H1 (cell line): Measurements from ENCODE around the gene ELOVL3. TPM values are rescaled to one million over a fixed set of nuclear protein-coding genes. Genes with fewer than 3 reads are reported as not detected.

Experiments
- CTCF ChIA-PET: fragments of 300-600 bp; sonication (Branson Sonifier 250); formaldehyde crosslinking; loops from one replicate; lab custom pipeline; 2021; ENCODE audit not compliant: partially characterized antibody; lab: Charles Lee
- POLR2A ChIA-PET: fragments of 300-600 bp; sonication (Branson Sonifier 250); formaldehyde crosslinking; loops from one replicate; lab custom pipeline; 2021; ENCODE audit warnings: inconsistent platforms; ENCODE audit not compliant: partially characterized antibody; lab: Charles Lee
- DNase-seq, 2 experiments: peaks; one replicate each; pipeline versions ENCODE4 v3.0.0 to v3.0.0-alpha.2; 2010 to 2022; ENCODE audit warnings: low spot score in 2 of 2, low read depth in 1 of 2, mixed read lengths in 1 of 2
- FAIRE-seq: peaks from 2 replicates; lab custom pipeline; 2011; peaks lifted over from hg19 to GRCh38; lab: Jason Lieb, UNC
- H2AFZ ChIP-seq: 2 replicates; pipeline ENCODE4 v1.8.1; 2012; ENCODE audit warnings: low read length, inconsistent platforms
- H2AK5ac ChIP-seq: 2 replicates; pipeline ENCODE4 v1.6.1; 2013; ENCODE audit warnings: low read depth, low read length
- H2BK120ac ChIP-seq: replicated peaks from 2 replicates; pipeline ENCODE3; 2013; ENCODE audit warnings: low read depth, low read length, inconsistent platforms
- H2BK12ac ChIP-seq: 2 replicates; pipeline ENCODE4 v1.6.1; 2013; ENCODE audit warnings: low read depth, low read length
- H2BK15ac ChIP-seq: 2 replicates; pipeline ENCODE4 v1.6.1; 2013; ENCODE audit warnings: low read length
- H2BK20ac ChIP-seq: 2 replicates; pipeline ENCODE4 v1.6.1; 2013; ENCODE audit warnings: low read length
- H2BK5ac ChIP-seq: 2 replicates; pipeline ENCODE4 v1.6.1; 2013; ENCODE audit warnings: low read depth, low read length
- H3K14ac ChIP-seq: 2 replicates; pipeline ENCODE4 v1.6.1; 2013; ENCODE audit warnings: inconsistent platforms; ENCODE audit not compliant: insufficient read length
- H3K18ac ChIP-seq: 2 replicates; pipeline ENCODE4 v1.6.1; 2013; ENCODE audit warnings: low read length; ENCODE audit errors: extremely low read depth
- H3K23ac ChIP-seq: 2 replicates; pipeline ENCODE4 v1.6.1; 2013; ENCODE audit warnings: inconsistent platforms; ENCODE audit not compliant: insufficient read length
- H3K23me2 ChIP-seq: 2 replicates; pipeline ENCODE4 v1.6.1; 2013; ENCODE audit warnings: low read depth, low read length
- H3K27ac ChIP-seq: 2 replicates; pipeline ENCODE4 v1.6.1; 2011; ENCODE audit warnings: low read depth, low read length, inconsistent platforms
- H3K27me3 ChIP-seq, 4 experiments: replicated peaks in 1 of 4; 1 replicate in 1 of 4; 2 replicates in 3 of 4; pipeline versions ENCODE4 v1.6.1 to v1.8.1; 2011 to 2013; ENCODE audit warnings: low read length in 3 of 4, mild to moderate bottlenecking in 3 of 4, inconsistent platforms in 2 of 4, mixed read lengths in 2 of 4, moderate library complexity in 1 of 4; ENCODE audit not compliant: control insufficient read depth in 3 of 4, insufficient read depth in 3 of 4; ENCODE audit errors: extremely low read depth in 1 of 4
- H3K36me3 ChIP-seq, 4 experiments: 2 replicates each; pipeline versions ENCODE4 v1.6.1 to v1.8.1; 2011 to 2013; ENCODE audit warnings: mild to moderate bottlenecking in 4 of 4, low read length in 3 of 4, moderate library complexity in 2 of 4, control low read depth in 1 of 4, inconsistent platforms in 1 of 4; ENCODE audit not compliant: insufficient read depth in 4 of 4, control insufficient read depth in 2 of 4
- H3K4ac ChIP-seq: replicated peaks from 2 replicates; pipeline ENCODE3; 2013; ENCODE audit warnings: low read length, low read depth, mixed read lengths, inconsistent platforms; ENCODE audit not compliant: insufficient read length
- H3K4me1 ChIP-seq, 4 experiments: replicated peaks in 1 of 4; 1 replicate in 1 of 4; 2 replicates in 3 of 4; pipeline versions ENCODE4 v1.6.1 to v1.8.1; 2011 to 2013; ENCODE audit warnings: low read length in 3 of 4, inconsistent platforms in 2 of 4, mixed read lengths in 1 of 4; ENCODE audit not compliant: insufficient read depth in 4 of 4, control insufficient read depth in 3 of 4
- H3K4me2 ChIP-seq, 2 experiments: 2 replicates each; pipeline versions ENCODE4 v1.6.1 to v1.8.1; 2011 to 2013; ENCODE audit warnings: low read depth in 2 of 2, low read length in 2 of 2, control low read depth in 1 of 2, inconsistent platforms in 1 of 2, mild to moderate bottlenecking in 1 of 2; ENCODE audit not compliant: insufficient read depth in 1 of 2
- H3K4me3 ChIP-seq, 4 experiments: fragments of 200-600, 300-600 bp in 1 of 4; sonication (generic), shearing (Covaris generic), sonication (Bioruptor Twin) in 1 of 4; 2 replicates each; pipeline versions ENCODE4 v1.5.1 to v1.8.1; 2011 to 2016; ENCODE audit warnings: low read length in 4 of 4, low read depth in 3 of 4, control low read depth in 2 of 4, inconsistent platforms in 2 of 4, mild to moderate bottlenecking in 2 of 4, mixed read lengths in 1 of 4, moderate library complexity in 1 of 4; ENCODE audit not compliant: insufficient read depth in 2 of 4; ENCODE audit errors: extremely low read depth in 1 of 4
- H3K56ac ChIP-seq: replicated peaks from 2 replicates; pipeline ENCODE3; 2013; ENCODE audit warnings: low read depth, mild to moderate bottlenecking, mixed read lengths, low read length, inconsistent platforms; ENCODE audit not compliant: insufficient read length
- H3K79me1 ChIP-seq: 2 replicates; pipeline ENCODE4 v1.6.1; 2013; ENCODE audit warnings: low read depth, low read length, control low read depth
- H3K79me2 ChIP-seq, 2 experiments: 2 replicates each; pipeline versions ENCODE4 v1.6.1 to v1.8.1; 2012 to 2013; ENCODE audit warnings: low read length in 2 of 2, mild to moderate bottlenecking in 2 of 2, inconsistent platforms in 1 of 2; ENCODE audit not compliant: insufficient read depth in 2 of 2, control insufficient read depth in 1 of 2
- H3K9ac ChIP-seq, 4 experiments: replicated peaks in 1 of 4; 1 replicate in 1 of 4; 2 replicates in 3 of 4; pipeline versions ENCODE4 v1.6.1 to v1.8.1; 2011 to 2013; ENCODE audit warnings: low read depth in 3 of 4, low read length in 3 of 4, control low read depth in 2 of 4, mild to moderate bottlenecking in 2 of 4, moderate library complexity in 2 of 4, inconsistent platforms in 1 of 4; ENCODE audit errors: extremely low read depth in 1 of 4
- H3K9me3 ChIP-seq, 2 experiments: 2 replicates each; pipeline versions ENCODE4 v1.6.1 to v1.8.1; 2012 to 2013; ENCODE audit warnings: mild to moderate bottlenecking in 2 of 2, moderate library complexity in 2 of 2, control low read depth in 1 of 2, inconsistent platforms in 1 of 2, low read depth in 1 of 2, low read length in 1 of 2, mixed read lengths in 1 of 2; ENCODE audit not compliant: insufficient read depth in 2 of 2
- H4K20me1 ChIP-seq, 2 experiments: replicated peaks in 1 of 2; 2 replicates each; pipeline versions ENCODE3 to v1.8.1; 2011 to 2013; ENCODE audit warnings: inconsistent platforms in 2 of 2, low read length in 2 of 2, mild to moderate bottlenecking in 1 of 2; ENCODE audit not compliant: insufficient read depth in 2 of 2, control insufficient read depth in 1 of 2
- H4K5ac ChIP-seq: 2 replicates; pipeline ENCODE4 v1.6.1; 2013; ENCODE audit warnings: low read length, low read depth, mixed read lengths, inconsistent platforms; ENCODE audit not compliant: insufficient read length
- H4K8ac ChIP-seq: 2 replicates; pipeline ENCODE4 v1.8.0; 2013; ENCODE audit warnings: mild to moderate bottlenecking, moderate library complexity, low read length, inconsistent platforms; ENCODE audit not compliant: insufficient read depth; ENCODE audit errors: extremely low read depth
- H4K91ac ChIP-seq: replicated peaks from 2 replicates; pipeline ENCODE3; 2013; ENCODE audit warnings: low read length, mixed read lengths, inconsistent platforms; ENCODE audit not compliant: insufficient read length
- WGBS, 2 experiments: shearing (Covaris generic) in 1 of 2; methylation state at CpG; one replicate each; pipeline versions ENCODE4 v1.1.6 to v1.1.7; 2013 to 2015; ENCODE audit warnings: low lambda C conversion rate in 2 of 2, mixed read lengths in 2 of 2, inconsistent platforms in 1 of 2, low coverage in 1 of 2, missing lambda C conversion rate in 1 of 2; ENCODE audit not compliant: insufficient replicate concordance in 2 of 2, insufficient coverage in 1 of 2, insufficient read length in 1 of 2; ENCODE audit errors: extremely low coverage in 1 of 2, missing lambda C conversion rate in 1 of 2; 5-methylcytosine and 5-hydroxymethylcytosine counted together
- polyA plus RNA-seq, 7 experiments: library from polyadenylated mRNA; depleted of rRNA in 3 of 7; stranded (reverse) in 5 of 7; unstranded in 2 of 7; fragments of >200 nt in 5 of 7; fragments of 200-250 nt in 2 of 7; gene quantifications; 1 replicate in 5 of 7; 2 replicates in 1 of 7; 4 replicates in 1 of 7; pipeline versions ENCODE4 v1.2.1 to v1.2.3, GENCODE V29; 2011 to 2013; ENCODE audit warnings: missing spikeins in 2 of 7, mixed read lengths in 2 of 7
- total RNA-seq: library from RNA; stranded (reverse); fragmentation: NEBNext Ultra II Directional; extraction: Animal tissue kit (Norgen Biotek cat#: 25700); gene quantifications from 2 replicates; pipeline ENCODE4 v1.2.1, GENCODE V29; 2021

ELOVL3 gene
- total and polyA plus RNA-seq, 2 of the 8 experiments (the other 6 are each of a cell fraction or from before 2014, with no cell fraction given) = 0.27 TPM; not detected in 1

- Histone ChIP-seq H3K4me3 (no peak overlapping the region), H3K18ac (no peak overlapping the region), H3K9me3 (peaks cover 11 to 21% of the 10 kb centered on the region in 2 experiments), H3K56ac (no peak overlapping the region), H3K23me2 (no peaks in the 10 kb centered on the region), H3K27ac (no peak overlapping the region), H3K23ac (no peak overlapping the region), H4K8ac (no peak overlapping the region), H3K4me2 (no peak overlapping the region), H3K79me2 (no peaks in the 10 kb centered on the region), H3K4ac (no peak overlapping the region), H3K79me1 (no peaks in the 10 kb centered on the region; the same call in 1 of the 2 replicates), H3K4me1 (no peaks in the 10 kb centered on the region), H2BK15ac (no peak overlapping the region), H4K91ac (no peak overlapping the region), H3K27me3 (peaks cover 0 to 2% (median 0%) of the 10 kb centered on the region in 4 experiments; a peak in 2 of 7 replicates), H2BK120ac (no peak overlapping the region), H3K36me3 (no peaks in the 10 kb centered on the region), H2BK5ac (no peak overlapping the region), H4K20me1 (no peaks in the 10 kb centered on the region), H2BK20ac (no peak overlapping the region), H2AFZ (no peak overlapping the region), H2BK12ac (no peak overlapping the region), H3K9ac (no peak overlapping the region), H2AK5ac (no peak overlapping the region), H3K14ac (no peak overlapping the region), H4K5ac (no peak overlapping the region)
- WGBS, 2 experiments = 54% methylated on average over 2 of the region's 2 CpGs; no CpG with 5 or more reads in 1 of the 2 experiments
- FAIRE-seq (no peak), DNase-seq (no peak)
- ChIA-PET POLR2A (no interaction called here), CTCF (no interaction called here)
These were observed 29.2 kb upstream of the ELOVL3 start for GRCh38 chr10:102196893-102197292.
